IPS-18a (cell line): Measurements from ENCODE around the gene TBX21.

ENCODE experiments used
- H3K27ac ChIP-seq: one replicate; pipeline ENCODE4 v1.5.1; 2013; ENCODE audit warnings: low read length
- H3K27me3 ChIP-seq: one replicate; pipeline ENCODE4 v1.6.1; 2013; ENCODE audit warnings: mild to moderate bottlenecking, low read length; ENCODE audit not compliant: control insufficient read depth, insufficient read depth
- H3K36me3 ChIP-seq: one replicate; pipeline ENCODE4 v1.6.1; 2013; ENCODE audit warnings: low read depth, low read length; ENCODE audit not compliant: control insufficient read depth
- H3K4me1 ChIP-seq: one replicate; pipeline ENCODE4 v1.6.1; 2013; ENCODE audit warnings: low read depth, low read length; ENCODE audit not compliant: control insufficient read depth
- H3K4me3 ChIP-seq: one replicate; pipeline ENCODE4 v1.5.1; 2013; ENCODE audit warnings: low read length
- H3K9ac ChIP-seq: one replicate; pipeline ENCODE4 v1.6.1; 2013; ENCODE audit warnings: mild to moderate bottlenecking, low read length, moderate library complexity
- H3K9me3 ChIP-seq: one replicate; pipeline ENCODE4 v1.6.1; 2013; ENCODE audit warnings: low read depth, low read length; ENCODE audit not compliant: control insufficient read depth

The TBX21 gene

GRCh38 chr17:47700471-47701449 lies 32.3 kb upstream of the TBX21 start:
- H3K27ac ChIP-seq, result no peak overlapping the region
- H3K9me3 ChIP-seq, result no peaks in the 10 kb centered on the region
- H3K36me3 ChIP-seq, result peaks cover 4% of the 10 kb centered on the region
- H3K4me1 ChIP-seq, result peaks cover 5% of the 10 kb centered on the region
- no peak overlapping the region for H3K4me3 ChIP-seq
- H3K27me3 ChIP-seq, result no peaks in the 10 kb centered on the region
- no peak overlapping the region for H3K9ac ChIP-seq

GRCh38 chr17:47701608-47702007 lies 31.4 kb upstream of the TBX21 start:
- H3K4me3 ChIP-seq, result no peak overlapping the region

GRCh38 chr17:47702391-47702995 lies 30.5 kb upstream of the TBX21 start:
- no peaks in the 10 kb centered on the region for H3K4me1 ChIP-seq

More at GRCh38 chr17:47701608-47702007, 31.4 kb upstream of the TBX21 start:
- Histone ChIP-seq H3K9me3 (no peaks in the 10 kb centered on the region), H3K4me1 (no peaks in the 10 kb centered on the region), H3K27me3 (no peaks in the 10 kb centered on the region), H3K27ac (no peak overlapping the region), H3K9ac (no peak overlapping the region), H3K36me3 (peaks cover 4% of the 10 kb centered on the region)

GRCh38 chr17:47703191-47703591 lies 29.8 kb upstream of the TBX21 start:
- Histone ChIP-seq H3K9me3 (no peaks in the 10 kb centered on the region), H3K36me3 (peaks cover 4% of the 10 kb centered on the region), H3K9ac (no peak overlapping the region), H3K4me1 (no peaks in the 10 kb centered on the region), H3K27me3 (no peaks in the 10 kb centered on the region), H3K4me3 (no peak overlapping the region), H3K27ac (no peak overlapping the region)

More at GRCh38 chr17:47702391-47702995, 30.5 kb upstream of the TBX21 start:
- Histone ChIP-seq H3K27ac (no peak overlapping the region), H3K4me3 (no peak overlapping the region), H3K9me3 (no peaks in the 10 kb centered on the region), H3K27me3 (no peaks in the 10 kb centered on the region), H3K9ac (no peak overlapping the region), H3K36me3 (peaks cover 4% of the 10 kb centered on the region)

GRCh38 chr17:47703671-47704070 lies 29.4 kb upstream of the TBX21 start:
- Histone ChIP-seq H3K4me3 (no peak overlapping the region), H3K27ac (no peak overlapping the region), H3K9me3 (no peaks in the 10 kb centered on the region), H3K36me3 (peaks cover 4% of the 10 kb centered on the region), H3K9ac (no peak overlapping the region), H3K4me1 (no peaks in the 10 kb centered on the region), H3K27me3 (no peaks in the 10 kb centered on the region)

- H3K27me3 ChIP-seq, result no peaks in the 10 kb centered on the region
- H3K4me1 ChIP-seq, result no peaks in the 10 kb centered on the region
- H3K4me3 ChIP-seq, result no peak overlapping the region
- H3K9me3 ChIP-seq, result no peaks in the 10 kb centered on the region
- H3K36me3 ChIP-seq, result peaks cover 4% of the 10 kb centered on the region
- no peak overlapping the region for H3K9ac ChIP-seq
- H3K27ac ChIP-seq, result no peak overlapping the region
These were observed 28.9 kb upstream of the TBX21 start for GRCh38 chr17:47704116-47704515.

GRCh38 chr17:47704736-47705135 lies 28.3 kb upstream of the TBX21 start:
- Histone ChIP-seq H3K9ac (no peak overlapping the region), H3K27me3 (peaks cover 6% of the 10 kb centered on the region), H3K36me3 (peaks cover 4% of the 10 kb centered on the region), H3K27ac (no peak overlapping the region), H3K9me3 (no peaks in the 10 kb centered on the region), H3K4me3 (no peak overlapping the region), H3K4me1 (no peaks in the 10 kb centered on the region)

GRCh38 chr17:47705536-47706530 lies 27.2 kb upstream of the TBX21 start:
- Histone ChIP-seq H3K9me3 (no peaks in the 10 kb centered on the region), H3K27me3 (peaks cover 6% of the 10 kb centered on the region), H3K36me3 (peaks cover 4% of the 10 kb centered on the region), H3K27ac (no peak overlapping the region), H3K4me3 (no peak overlapping the region), H3K4me1 (no peaks in the 10 kb centered on the region), H3K9ac (no peak overlapping the region)

- no peak overlapping the region for H3K9ac ChIP-seq
- no peaks in the 10 kb centered on the region for H3K9me3 ChIP-seq
- no peak overlapping the region for H3K27ac ChIP-seq
- no peaks in the 10 kb centered on the region for H3K4me1 ChIP-seq
- H3K27me3 ChIP-seq, result peaks cover 6% of the 10 kb centered on the region
- H3K36me3 ChIP-seq, result no peaks in the 10 kb centered on the region
- H3K4me3 ChIP-seq, result no peak overlapping the region
These were observed 25.8 kb upstream of the TBX21 start for GRCh38 chr17:47707056-47707804.

- no peaks in the 10 kb centered on the region for H3K9me3 ChIP-seq
- H3K36me3 ChIP-seq, result no peaks in the 10 kb centered on the region
- H3K9ac ChIP-seq, result no peak overlapping the region
- no peak overlapping the region for H3K4me3 ChIP-seq
- H3K4me1 ChIP-seq, result no peaks in the 10 kb centered on the region
- no peak overlapping the region for H3K27ac ChIP-seq
- peaks cover 6% of the 10 kb centered on the region for H3K27me3 ChIP-seq
These were observed 25.2 kb upstream of the TBX21 start for GRCh38 chr17:47707884-47708283.
